SK-N-SH treated with all-trans-retinoic acid at 6 μM for 48 hours (cell line): ENCODE results near the gene SDC4.

Experiments
- ATAC-seq: fragments of 200-7000 bp; cut with Tn5 transposase; 3 replicates; pipeline ENCODE4 v1.9.1; 2020; ENCODE audit warnings: mild to moderate bottlenecking, moderate library complexity
- ARNTL ChIP-seq: fragments of 450-650 bp; formaldehyde crosslinking; IDR thresholded peaks from 2 replicates; pipeline ENCODE4 v1.5.0; 2020; ENCODE audit warnings: low read depth, mild to moderate bottlenecking, moderate library complexity, borderline replicate concordance
- BACH2 ChIP-seq: fragments of 250-450 bp; sonication (Bioruptor Pico); IDR thresholded peaks from 2 replicates; pipeline ENCODE4 v1.9.0; 2021; ENCODE audit warnings: mild to moderate bottlenecking, borderline replicate concordance
- CSDC2 ChIP-seq: fragments of 250-450 bp; sonication (Bioruptor Pico); IDR thresholded peaks from 2 replicates; pipeline ENCODE4 v1.5.0; 2020; ENCODE audit warnings: mild to moderate bottlenecking, moderate library complexity
- ESRRG ChIP-seq: fragments of 250-450 bp; sonication (Bioruptor Pico); IDR thresholded peaks from 2 replicates; pipeline ENCODE4 v1.6.1; 2021; ENCODE audit warnings: mild to moderate bottlenecking
- GLIS3 ChIP-seq: fragments of 250-450 bp; sonication (Bioruptor Pico); IDR thresholded peaks from 2 replicates; pipeline ENCODE4 v1.5.0; 2020; ENCODE audit warnings: mild to moderate bottlenecking, moderate library complexity
- OSR1 ChIP-seq: fragments of 250-450 bp; sonication (Bioruptor Pico); IDR thresholded peaks from 2 replicates; pipeline ENCODE4 v1.8.0; 2022; ENCODE audit warnings: moderate library complexity, mild to moderate bottlenecking, inconsistent platforms
- PATZ1 ChIP-seq: fragments of 250-450 bp; sonication (Bioruptor Pico); IDR thresholded peaks from 2 replicates; pipeline ENCODE4 v1.8.0; 2020; ENCODE audit warnings: mild to moderate bottlenecking, moderate library complexity, borderline replicate concordance
- POU6F1 ChIP-seq: fragments of 250-450 bp; sonication (Bioruptor Pico); IDR thresholded peaks from 2 replicates; pipeline ENCODE4 v1.8.0; 2021; ENCODE audit warnings: low read depth, mild to moderate bottlenecking, moderate library complexity, borderline replicate concordance
- PPARA ChIP-seq: fragments of 250-450 bp; sonication (Bioruptor Pico); IDR thresholded peaks from 2 replicates; pipeline ENCODE4 v1.5.0; 2020; ENCODE audit warnings: mild to moderate bottlenecking, borderline replicate concordance
- RARB ChIP-seq: fragments of 250-450 bp; sonication (Bioruptor Pico); IDR thresholded peaks from 2 replicates; pipeline ENCODE4 v1.8.0; 2021; ENCODE audit warnings: mild to moderate bottlenecking, moderate library complexity
- TCF4 ChIP-seq: fragments of 250-450 bp; sonication (Bioruptor Pico); IDR thresholded peaks from 2 replicates; pipeline ENCODE4 v1.8.0; 2021; ENCODE audit warnings: mild to moderate bottlenecking, moderate library complexity, borderline replicate concordance
- ZC3H10 ChIP-seq: fragments of 250-450 bp; sonication (Bioruptor Pico); IDR thresholded peaks from 2 replicates; pipeline ENCODE4 v1.5.1; 2021; ENCODE audit warnings: mild to moderate bottlenecking, moderate library complexity
- ZFP3 ChIP-seq: fragments of 250-450 bp; sonication (Bioruptor Pico); IDR thresholded peaks from 2 replicates; pipeline ENCODE4 v1.5.0; 2020; ENCODE audit warnings: mild to moderate bottlenecking, moderate library complexity
- ZFP30 ChIP-seq: fragments of 450-650 bp; formaldehyde crosslinking; IDR thresholded peaks from 2 replicates; pipeline ENCODE4 v1.5.0; 2022; ENCODE audit warnings: mild to moderate bottlenecking, moderate library complexity
- ZNF565 ChIP-seq: fragments of 450-650 bp; formaldehyde crosslinking; conservative IDR thresholded peaks from 2 replicates; pipeline ENCODE4 v1.5.0; 2020; ENCODE audit warnings: low read depth, mild to moderate bottlenecking, moderate library complexity
- TF ChIP-seq, protein P1 (sequence below): fragments of 250-450 bp; sonication (Bioruptor Pico); IDR thresholded peaks from 2 replicates; pipeline ENCODE4 v1.5.0; 2020; ENCODE audit warnings: mild to moderate bottlenecking, moderate library complexity
- TF ChIP-seq, protein P2 (sequence below): fragments of 250-450 bp; sonication (Bioruptor Pico); IDR thresholded peaks from 2 replicates; pipeline ENCODE4 v1.5.1; 2020; ENCODE audit warnings: low read depth, mild to moderate bottlenecking, moderate library complexity
- TF ChIP-seq, protein P3 (sequence below): fragments of 250-450 bp; sonication (Bioruptor Pico); IDR thresholded peaks from 2 replicates; pipeline ENCODE4 v1.5.1; 2021; ENCODE audit warnings: mild to moderate bottlenecking, moderate library complexity

SDC4 gene, protein sequence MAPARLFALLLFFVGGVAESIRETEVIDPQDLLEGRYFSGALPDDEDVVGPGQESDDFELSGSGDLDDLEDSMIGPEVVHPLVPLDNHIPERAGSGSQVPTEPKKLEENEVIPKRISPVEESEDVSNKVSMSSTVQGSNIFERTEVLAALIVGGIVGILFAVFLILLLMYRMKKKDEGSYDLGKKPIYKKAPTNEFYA

GRCh38 chr20:45347936-45348778, at the start of gene SDC4:
Gene SDC4 (minus strand): TSS chr20:45348424. CDS start chr20:45348384, 40 bp downstream.
- ATAC-seq, result peak; percentile 80
- TF ChIP-seq PATZ1 (0 out of 2 replicates have a peak, but pooled peaks have one; percentile 54), ESRRG (CRISPR knock-in tag) (no peak), ARNTL (CRISPR knock-in tag) (no peak)
- TF ChIP-seq, protein P1, sequence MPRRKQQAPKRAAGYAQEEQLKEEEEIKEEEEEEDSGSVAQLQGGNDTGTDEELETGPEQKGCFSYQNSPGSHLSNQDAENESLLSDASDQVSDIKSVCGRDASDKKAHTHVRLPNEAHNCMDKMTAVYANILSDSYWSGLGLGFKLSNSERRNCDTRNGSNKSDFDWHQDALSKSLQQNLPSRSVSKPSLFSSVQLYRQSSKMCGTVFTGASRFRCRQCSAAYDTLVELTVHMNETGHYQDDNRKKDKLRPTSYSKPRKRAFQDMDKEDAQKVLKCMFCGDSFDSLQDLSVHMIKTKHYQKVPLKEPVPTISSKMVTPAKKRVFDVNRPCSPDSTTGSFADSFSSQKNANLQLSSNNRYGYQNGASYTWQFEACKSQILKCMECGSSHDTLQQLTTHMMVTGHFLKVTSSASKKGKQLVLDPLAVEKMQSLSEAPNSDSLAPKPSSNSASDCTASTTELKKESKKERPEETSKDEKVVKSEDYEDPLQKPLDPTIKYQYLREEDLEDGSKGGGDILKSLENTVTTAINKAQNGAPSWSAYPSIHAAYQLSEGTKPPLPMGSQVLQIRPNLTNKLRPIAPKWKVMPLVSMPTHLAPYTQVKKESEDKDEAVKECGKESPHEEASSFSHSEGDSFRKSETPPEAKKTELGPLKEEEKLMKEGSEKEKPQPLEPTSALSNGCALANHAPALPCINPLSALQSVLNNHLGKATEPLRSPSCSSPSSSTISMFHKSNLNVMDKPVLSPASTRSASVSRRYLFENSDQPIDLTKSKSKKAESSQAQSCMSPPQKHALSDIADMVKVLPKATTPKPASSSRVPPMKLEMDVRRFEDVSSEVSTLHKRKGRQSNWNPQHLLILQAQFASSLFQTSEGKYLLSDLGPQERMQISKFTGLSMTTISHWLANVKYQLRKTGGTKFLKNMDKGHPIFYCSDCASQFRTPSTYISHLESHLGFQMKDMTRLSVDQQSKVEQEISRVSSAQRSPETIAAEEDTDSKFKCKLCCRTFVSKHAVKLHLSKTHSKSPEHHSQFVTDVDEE (CRISPR knock-in tag), result no peak
- TF ChIP-seq, protein P2, sequence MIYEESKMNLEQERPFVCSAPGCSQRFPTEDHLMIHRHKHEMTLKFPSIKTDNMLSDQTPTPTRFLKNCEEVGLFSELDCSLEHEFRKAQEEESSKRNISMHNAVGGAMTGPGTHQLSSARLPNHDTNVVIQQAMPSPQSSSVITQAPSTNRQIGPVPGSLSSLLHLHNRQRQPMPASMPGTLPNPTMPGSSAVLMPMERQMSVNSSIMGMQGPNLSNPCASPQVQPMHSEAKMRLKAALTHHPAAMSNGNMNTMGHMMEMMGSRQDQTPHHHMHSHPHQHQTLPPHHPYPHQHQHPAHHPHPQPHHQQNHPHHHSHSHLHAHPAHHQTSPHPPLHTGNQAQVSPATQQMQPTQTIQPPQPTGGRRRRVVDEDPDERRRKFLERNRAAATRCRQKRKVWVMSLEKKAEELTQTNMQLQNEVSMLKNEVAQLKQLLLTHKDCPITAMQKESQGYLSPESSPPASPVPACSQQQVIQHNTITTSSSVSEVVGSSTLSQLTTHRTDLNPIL (CRISPR knock-in tag), result no peak
- TF ChIP-seq, protein P3, sequence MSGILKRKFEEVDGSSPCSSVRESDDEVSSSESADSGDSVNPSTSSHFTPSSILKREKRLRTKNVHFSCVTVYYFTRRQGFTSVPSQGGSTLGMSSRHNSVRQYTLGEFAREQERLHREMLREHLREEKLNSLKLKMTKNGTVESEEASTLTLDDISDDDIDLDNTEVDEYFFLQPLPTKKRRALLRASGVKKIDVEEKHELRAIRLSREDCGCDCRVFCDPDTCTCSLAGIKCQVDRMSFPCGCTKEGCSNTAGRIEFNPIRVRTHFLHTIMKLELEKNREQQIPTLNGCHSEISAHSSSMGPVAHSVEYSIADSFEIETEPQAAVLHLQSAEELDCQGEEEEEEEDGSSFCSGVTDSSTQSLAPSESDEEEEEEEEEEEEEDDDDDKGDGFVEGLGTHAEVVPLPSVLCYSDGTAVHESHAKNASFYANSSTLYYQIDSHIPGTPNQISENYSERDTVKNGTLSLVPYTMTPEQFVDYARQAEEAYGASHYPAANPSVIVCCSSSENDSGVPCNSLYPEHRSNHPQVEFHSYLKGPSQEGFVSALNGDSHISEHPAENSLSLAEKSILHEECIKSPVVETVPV (CRISPR knock-in tag), result no peak

- no peak for ATAC-seq
- TF ChIP-seq RARB (CRISPR knock-in tag) (no peak), ARNTL (CRISPR knock-in tag) (no peak), ZNF565 (CRISPR knock-in tag) (no peak)
These were observed 46.8 kb upstream of the SDC4 start for GRCh38 chr20:45395114-45395415.

GRCh38 chr20:45394221-45395113, 46.2 kb upstream of the SDC4 start:
- ATAC-seq, result no peak
- no peak for TF ChIP-seq CSDC2 (CRISPR knock-in tag)
- no peak for TF ChIP-seq ZFP3 (CRISPR knock-in tag)
- no peak for TF ChIP-seq BACH2
- TF ChIP-seq GLIS3 (CRISPR knock-in tag), result no peak
- no peak for TF ChIP-seq OSR1 (CRISPR knock-in tag)
- TF ChIP-seq TCF4 (CRISPR knock-in tag), result no peak
- no peak for TF ChIP-seq ZC3H10 (CRISPR knock-in tag)

DNA sequence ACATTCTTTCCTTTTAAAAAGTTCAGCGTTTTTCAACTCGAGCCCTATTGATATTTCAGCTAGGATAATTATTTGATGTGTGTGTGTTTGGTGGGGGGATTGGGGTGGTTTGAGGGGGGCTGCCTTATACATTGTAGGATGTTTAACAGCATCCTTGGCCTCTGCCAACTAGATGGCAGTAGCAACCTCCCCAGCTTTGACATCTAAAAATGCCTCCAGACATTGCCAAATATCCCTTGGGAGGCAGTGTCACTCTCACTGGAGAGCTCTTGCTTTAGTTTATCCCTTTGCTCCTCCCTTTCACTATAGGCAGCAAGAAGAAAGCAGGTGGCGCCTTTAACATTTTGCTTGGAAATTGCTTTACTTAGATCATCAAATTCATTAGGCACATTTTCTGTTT, 44.5 kb upstream of the SDC4 start:
- TF ChIP-seq POU6F1, result no peak
- no peak for TF ChIP-seq ZFP3 (CRISPR knock-in tag)
- TF ChIP-seq PATZ1, result no peak
- no peak for TF ChIP-seq ESRRG (CRISPR knock-in tag)
- no peak for TF ChIP-seq ZFP30 (CRISPR knock-in tag)
- TF ChIP-seq PPARA, result no peak
- no peak for TF ChIP-seq ZC3H10 (CRISPR knock-in tag)
- no peak for TF ChIP-seq BACH2
- TF ChIP-seq, all 23 proteins: peak for 0
- ATAC-seq, result no peak
